ENCODE data around the gene TBC1D22A.
"Not testable (repeated sequence)": the region's sequence is repeated elsewhere in the genome, so short reads cannot be mapped to it uniquely, and the experiment has no call there.

Gene TBC1D22A

DNA sequence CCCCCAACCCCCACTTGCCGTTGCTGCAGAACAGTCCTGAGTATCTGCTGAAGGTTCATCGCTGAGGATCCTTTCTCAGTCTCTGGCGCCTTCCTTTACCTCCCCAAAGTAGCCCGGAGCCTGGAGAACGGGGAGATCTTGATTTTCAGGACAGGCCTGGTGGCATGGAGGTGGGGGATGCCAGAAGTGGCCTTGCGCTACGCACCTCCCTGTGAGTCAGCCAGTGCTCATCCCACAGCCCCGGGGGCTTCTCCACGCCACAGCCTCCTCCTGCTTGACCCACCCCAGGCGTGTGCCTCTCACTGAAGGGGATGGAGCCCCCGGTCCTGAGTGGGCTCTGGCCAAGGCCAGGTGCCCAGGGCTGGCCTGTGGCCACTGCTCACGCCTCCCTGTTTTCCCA, 339.6 kb downstream of the TBC1D22A start:
- DNase-seq (ENCODE audit: low read depth): no peak

DNA sequence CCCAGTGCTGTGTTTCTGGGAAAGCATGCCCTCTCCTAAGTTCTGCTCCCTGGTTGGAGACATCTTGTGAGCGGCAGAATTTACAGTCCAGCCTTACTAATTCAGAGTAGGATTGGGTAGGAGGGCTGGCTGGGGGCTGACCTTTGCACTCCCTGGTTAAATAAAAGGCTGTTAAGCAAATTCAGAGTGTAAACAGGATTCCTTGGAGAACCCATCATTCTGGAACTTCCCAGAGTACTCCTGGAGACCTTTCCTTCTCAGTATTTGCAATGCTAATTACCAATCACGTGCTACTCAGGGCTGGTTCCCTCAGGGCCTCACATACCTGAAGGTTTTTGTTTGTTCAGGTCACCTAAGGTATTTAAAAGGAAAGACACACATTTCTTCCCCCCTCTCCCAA, 340.2 kb downstream of the TBC1D22A start:
- DNase-seq (ENCODE audit: low read depth): no peak

DNA sequence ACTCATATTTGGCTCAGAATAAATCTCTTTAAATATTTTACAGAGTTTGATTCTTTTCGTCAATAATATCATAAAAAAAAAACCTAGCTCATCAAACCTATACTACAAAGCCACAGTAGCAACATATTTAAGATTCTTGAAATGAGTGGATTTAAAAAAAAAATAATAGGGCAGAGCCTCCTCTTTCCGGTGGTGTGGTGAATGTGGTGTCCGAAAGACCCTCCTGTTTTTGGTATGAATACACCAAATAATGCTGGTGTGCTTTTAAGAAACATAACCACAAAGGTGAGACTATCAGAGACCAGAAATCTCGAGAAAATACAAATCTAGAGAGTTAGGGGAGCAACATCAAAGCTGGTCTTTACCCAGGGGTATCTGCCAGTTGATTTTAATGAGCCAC, 342.6 kb downstream of the TBC1D22A start:
- no peak for DNase-seq (ENCODE audit: low read depth)

DNA sequence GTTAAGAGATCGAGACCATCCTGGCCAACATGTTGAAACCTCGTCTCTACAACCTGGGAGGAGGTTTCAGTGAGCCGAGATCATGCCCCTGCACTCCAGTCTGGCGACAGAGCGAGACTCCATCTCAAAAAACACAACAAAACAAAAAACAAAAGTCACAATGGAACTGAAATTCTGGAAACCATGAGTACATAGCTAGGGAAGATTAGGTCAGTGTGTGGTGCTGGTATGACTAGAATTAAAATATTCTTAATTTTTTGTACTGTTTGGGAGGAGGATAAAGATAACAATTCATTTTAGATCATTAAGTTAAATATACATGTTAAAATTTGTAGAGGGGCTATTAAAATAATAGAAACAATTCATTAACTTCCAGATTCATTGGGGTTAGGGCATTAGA, 344.4 kb downstream of the TBC1D22A start:
- DNase-seq (ENCODE audit: low read depth): no peak

DNA sequence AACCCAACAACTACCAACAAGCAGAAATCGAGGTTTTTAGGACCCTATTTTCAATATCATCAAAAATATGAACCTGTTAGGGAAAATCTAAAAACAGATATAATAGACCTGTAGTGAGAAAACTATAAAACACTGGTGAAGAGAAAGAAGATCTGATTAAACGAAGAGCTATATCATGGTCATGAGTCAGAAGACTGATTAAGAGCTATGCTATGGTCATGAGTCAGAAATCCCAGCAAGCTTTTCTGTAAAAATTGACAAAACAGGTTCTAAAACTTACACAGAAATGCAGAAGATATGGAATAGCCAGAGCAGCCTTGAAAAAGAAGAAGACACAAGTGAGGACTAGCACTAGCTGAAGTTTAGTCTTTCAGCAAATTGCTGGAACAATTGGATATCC, 345.0 kb downstream of the TBC1D22A start:
- DNase-seq (ENCODE audit: low read depth): no peak

DNA sequence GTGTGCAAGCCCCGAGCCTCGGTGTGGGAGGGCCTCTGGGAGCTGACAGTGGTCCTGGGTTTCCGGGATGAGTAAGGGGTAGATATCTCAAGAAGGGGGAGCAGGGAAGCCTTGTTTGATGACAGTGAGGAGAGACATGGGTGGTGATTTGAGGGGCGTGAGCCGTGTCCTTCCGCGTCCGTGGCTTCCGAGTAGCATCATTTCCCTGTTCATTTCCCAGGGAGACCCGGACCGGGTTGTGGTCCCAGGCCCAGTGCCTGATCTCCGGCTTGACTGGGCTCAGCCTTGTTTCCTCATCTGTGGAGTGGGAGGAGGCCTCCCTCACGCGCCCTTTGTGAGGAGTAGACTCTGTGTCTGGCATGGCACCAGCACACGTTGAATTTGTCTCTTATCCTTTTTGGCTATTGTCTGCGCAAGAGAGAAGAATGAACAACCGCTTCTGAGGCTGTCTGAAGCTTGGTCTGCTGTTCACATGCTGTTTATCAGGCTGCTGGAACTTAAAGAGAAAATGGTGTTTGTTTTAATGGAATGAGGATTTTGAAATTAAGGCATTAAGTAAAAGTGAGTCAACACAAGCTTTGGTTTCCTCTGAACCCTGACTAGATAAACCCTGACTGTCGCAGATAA, 348.5 kb downstream of the TBC1D22A start:
- no peak for DNase-seq (ENCODE audit: low read depth)

DNA sequence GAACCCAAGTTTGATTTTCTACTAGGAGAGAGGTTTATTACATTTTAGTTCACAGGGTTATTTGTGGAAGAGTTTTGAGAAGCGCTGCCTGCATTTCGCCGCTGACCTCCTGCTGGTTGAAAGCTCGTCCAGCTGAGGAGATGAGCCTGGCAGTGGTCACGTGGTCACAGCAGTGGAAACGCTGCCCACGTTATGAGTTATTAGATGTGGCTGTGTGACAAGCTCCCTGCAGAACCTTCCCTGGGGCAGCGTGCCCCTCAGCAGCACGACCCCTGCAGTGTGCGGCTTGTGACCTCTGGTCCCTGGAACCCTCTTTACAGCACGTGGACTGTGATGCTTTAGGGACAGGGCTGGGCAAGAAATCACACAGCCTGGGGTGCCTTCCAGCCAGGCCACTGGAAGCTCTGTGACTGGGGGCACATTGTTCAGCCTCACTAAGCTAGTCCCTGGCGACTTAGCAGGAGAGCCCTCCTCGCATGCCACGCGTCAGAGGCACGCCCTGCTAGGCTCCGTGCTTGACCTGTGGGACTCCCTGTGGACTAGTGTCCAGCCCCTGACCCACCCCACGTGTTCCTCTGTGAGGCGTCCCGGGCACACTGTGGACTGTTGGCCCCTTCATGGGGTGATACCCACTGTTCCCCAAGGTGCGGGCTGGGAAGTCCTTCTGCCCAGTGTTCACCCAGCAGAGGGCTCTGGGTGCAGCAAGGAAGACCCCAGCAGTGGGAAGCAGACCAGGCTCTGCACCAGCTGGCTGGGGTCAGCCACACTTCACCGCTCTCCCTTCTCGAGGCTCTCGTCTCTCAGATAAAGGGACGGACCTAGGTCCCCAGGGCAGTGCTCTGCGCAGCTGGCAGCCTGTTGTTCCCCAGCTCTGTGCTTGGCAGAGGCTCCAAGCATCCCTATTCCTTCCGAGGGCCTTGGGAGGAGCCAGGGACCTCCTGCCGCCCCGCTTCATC, 349.5 kb downstream of the TBC1D22A start:
- DNase-seq (ENCODE audit: low read depth): no peak

DNA sequence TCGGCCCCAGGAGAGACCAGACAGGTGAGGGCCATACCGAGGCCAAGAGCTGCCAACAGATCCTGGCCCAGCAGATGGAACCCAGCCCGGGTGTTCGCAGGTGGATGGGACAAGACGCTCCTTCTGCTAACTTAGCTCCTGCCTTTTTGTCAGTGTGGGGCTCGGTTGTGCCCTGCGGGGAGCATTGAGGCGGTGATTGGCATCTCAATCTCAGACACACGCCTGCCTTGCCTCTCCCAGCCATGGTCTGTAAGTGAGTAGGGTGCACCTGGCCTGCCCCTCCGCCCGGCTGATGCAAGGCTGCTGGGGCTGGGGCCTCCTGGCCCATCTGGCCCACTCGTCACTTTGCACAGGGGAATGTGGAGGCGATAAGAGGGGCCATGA, 350.1 kb downstream of the TBC1D22A start:
- DNase-seq (ENCODE audit: low read depth): no peak

DNA sequence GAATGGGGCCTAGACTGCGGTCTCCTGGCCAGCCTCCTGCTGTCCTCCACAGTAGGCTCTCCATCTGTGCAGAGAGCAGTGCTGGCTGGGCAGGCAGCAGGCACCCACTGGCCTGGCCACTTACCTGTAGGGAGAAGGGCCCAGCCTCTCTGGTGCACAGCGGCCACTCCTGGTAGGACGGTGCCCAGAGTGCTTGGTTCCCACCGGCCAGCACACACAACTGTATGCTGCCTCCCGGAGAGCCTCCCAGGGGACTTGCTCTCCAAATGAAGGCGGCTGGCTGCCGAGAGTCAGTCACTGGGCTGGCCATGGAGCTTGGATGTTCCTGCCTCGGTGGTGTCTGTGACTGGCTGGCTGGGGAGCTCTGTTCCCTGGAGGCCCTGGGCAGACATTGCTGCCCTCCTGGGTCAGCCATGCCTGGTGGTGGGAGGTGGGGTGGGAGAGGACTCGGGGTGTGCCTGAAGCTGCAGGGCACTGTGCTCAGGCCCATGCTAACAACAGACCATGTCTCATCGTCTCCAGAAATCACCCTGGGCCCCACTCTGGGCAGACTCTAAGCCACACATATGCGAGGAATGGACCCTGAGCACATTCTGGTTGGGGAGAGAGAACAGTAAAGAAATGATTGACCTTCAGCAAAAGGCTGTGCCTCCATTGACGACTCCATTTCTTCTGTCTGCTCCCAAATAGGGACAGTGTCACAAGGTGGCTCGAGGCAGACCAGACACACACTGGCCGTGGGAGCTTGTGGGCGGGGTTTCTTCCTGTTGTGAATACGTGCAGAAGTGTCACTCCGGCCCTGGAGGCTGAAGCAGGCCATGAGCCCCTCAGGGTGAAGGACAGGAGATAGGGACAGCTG, 350.8 kb downstream of the TBC1D22A start:
- DNase-seq (ENCODE audit: low read depth): no peak

DNA sequence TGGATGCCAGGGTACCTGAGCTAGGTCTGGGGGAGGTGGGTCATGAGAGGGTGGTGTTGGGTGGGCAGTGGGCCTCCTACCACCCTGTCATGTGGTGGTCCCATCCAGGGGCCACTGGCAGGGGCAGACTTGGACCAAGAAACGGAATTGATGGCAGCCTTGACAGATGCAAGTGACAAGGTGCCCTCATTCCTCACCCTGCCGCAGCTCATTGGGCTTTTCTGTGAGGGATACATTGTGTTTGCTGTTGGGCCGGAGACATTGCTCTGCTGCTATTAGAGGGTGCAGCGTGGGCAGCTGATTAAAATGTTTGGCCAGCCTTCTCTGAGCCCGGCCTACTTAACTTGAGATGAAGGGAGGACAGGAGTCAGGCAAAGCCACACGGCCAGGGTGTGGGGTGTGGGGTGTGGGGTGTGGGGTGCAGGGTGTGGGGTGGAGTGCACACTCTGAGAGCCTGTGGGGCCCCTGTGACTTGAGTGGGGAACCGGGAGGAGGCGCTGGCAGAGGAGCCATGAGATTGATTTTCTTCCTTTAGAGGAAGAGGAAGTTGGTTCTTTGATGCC, 351.5 kb downstream of the TBC1D22A start:
- no peak for DNase-seq (ENCODE audit: low read depth)

DNA sequence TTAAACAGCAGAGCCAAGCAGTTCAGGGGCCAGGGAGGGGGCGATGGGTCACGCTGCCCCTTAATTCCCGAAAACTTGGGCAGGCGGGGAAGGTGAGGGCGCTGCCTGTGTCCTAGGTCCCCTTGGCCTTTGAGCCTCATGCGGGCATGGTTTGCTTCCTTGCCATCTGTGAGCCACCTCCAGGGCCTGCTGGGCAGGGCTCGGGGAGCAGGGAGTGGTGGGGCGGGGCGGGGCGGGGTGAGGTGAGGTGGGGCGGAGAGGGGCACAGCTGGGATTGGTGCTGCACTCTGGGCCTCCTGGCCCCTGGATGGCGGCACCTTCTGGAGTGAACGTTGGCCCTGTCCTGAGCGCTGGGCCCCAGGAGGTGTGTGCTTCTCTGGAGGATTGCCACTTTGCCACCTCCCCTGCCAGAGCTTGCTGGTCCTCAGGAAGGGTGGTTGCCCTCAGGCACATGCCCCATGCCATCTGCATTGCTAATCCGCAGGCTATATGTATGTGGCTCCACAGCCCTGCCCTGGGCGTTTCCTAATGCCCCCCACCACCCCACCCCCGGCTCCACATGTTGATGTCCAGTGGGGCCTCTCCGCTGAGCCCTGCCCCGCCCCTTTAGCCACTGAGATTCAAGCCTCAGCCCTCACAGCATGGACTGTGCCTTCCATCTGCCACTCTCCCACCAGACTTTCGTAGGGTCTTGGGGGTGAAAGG, 352.5 kb downstream of the TBC1D22A start:
- no peak for DNase-seq (ENCODE audit: low read depth)

DNA sequence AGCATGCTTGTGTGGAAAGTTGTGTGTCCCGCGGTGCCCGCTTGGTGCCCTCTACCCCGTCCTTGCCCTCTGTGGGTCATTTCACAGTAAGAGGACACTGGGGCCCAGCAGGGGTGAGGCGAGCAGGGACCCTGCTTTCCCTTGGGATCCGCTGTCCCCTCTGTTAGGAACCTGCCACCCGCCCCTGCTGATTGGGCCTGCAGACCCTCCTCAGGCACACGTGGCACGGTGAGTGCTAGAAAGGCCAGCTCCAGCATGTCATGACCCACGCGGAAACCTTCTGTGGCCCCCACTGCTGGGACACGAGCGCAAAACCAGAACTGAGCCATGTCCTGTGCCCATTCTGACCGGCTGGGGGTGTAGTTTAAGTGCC, 353.1 kb downstream of the TBC1D22A start:
- no peak for DNase-seq (ENCODE audit: low read depth)

DNA sequence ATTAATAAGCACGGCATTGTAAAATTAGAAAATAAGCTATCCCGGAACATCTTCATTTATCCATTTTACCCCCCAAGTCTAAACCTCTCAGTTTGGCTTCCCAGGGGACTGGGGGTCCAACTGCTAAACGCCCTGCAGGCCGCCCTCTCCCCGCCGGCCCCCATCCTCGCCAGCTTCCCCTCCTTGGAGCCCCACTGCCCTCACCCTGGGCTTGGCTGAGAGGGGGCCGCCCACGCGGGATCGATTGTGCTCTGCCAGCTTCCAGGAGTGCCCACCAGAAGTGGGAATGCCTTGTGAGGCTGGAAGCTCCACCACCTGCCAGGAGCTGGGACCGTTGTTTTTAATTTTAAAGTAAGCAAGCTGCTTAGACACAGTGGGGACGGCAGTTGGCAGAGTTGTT, 353.5 kb downstream of the TBC1D22A start:
- no peak for DNase-seq (ENCODE audit: low read depth)

DNA sequence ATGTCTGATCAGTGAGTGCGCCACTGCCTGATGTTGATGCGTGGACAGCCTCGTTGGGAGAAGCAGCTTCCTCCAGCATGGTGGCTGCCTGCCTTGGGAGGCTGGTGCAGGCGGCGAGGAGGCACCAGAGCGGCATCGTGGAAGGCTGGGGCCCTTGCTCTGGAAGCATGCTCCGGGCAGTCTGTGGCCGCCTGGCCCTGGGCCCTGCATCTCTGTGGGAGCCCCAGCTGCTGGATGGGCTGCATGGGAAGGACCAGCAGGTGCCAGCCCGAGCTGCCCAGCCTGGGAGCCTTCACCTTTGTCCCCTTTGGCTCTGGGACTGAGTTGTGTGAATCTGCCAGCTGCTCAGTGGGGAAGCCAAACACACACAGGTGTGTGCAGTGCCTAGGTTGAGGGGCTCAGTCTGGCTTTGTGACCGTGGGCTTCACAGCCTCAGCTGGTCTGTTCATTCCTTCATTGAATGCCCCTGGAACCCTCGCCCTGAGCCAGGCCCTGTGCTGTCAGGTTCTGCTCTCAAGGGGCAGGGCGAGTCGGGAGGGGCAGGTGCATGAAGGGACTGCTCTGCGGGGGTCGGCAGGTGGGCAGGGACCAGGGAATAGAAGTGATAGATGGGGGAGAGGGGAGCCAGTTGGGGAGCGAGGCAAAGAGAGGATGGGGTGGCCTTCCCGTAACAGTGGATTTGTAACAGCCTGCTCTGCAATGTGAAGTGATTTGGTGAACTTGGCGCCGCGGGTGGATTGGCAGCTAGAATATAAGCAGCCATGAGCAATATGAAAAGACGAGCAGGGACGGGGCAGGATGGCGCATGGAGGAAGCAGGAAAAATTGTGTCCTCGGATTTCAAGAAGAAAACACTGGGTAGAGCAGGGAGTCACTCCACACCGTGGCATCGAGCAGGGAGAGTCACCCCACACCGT, 354.2 kb downstream of the TBC1D22A start:
- no peak for DNase-seq (ENCODE audit: low read depth)

DNA sequence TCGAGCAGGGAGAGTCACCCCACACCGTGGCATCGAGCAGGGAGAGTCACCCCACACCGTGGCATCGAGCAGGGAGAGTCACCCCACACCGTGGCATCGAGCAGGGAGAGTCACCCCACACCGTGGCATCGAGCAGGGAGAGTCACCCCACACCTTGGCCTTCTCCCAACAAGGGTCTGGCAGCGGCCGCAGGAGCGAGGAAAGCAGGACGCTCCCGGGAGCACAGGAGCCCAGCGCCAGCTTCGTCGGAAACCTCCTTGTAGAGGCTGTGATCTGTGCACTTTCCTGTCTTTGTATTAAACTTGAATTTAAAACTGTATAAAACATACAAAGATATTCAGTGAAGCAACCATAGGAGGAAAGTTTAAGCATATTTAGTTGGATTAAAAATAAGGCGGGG, 355.0 kb downstream of the TBC1D22A start:
- not testable (repeated sequence) for DNase-seq (ENCODE audit: low read depth)

DNA sequence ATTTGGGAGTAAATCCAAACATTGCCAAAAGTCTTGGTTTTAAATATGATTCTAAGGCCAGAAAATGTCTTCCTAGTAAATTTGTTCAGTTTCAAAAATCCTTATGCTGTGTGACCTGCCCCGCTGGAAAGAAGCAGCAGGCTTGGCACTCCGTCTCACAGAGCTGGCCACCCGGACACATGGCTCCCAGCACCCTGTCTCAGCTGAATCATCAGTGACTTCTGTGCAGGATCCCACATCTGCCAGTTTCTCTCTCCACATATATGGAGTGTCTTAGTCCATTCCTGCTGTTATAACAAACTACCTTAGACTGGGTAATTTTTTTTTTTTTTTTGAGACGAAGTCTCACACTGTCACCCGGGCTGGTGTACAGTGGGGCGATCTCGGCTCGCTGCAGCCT, 356.7 kb downstream of the TBC1D22A start:
- no peak for DNase-seq (ENCODE audit: low read depth)

DNA sequence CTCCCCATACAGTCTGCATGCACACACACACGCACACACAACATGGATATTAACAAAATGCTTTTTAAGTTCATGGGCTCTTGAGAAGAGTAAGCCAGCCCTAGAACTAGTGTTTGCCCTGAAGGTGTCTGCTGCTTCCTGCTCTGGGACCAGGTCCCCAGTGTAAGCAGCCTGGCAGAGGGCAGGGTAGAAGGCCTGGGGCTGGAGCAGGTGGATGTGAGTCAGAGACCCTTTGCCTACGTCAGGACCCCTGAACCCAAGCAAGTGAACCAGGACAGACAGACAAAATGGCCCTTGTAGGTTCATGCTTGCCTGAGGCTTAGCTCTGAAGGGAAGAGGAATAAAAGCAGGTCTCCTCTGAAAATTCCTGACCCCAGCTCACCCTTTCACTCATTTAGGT, 357.9 kb downstream of the TBC1D22A start:
- no peak for DNase-seq (ENCODE audit: low read depth)

DNA sequence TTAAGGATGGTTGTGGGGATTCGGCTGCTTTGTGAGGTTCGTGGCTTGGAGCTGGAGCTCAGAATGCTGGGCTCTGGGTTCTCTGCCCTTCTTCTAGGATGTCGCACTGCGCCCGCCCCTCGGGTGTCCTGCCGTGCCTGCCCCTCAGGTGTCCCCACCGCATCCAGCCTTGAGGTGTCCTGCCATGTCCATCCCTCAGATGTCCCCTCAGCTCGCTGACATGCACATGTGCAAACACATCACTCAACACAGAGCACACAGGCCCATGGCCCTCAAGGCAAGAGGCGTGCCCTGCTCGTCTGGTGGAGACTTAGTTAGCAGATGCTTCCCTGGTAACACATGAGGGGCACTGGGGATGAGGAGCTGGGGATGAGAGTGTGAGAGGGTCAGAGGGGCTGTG, 359.3 kb downstream of the TBC1D22A start:
- DNase-seq (ENCODE audit: low read depth): no peak

DNA sequence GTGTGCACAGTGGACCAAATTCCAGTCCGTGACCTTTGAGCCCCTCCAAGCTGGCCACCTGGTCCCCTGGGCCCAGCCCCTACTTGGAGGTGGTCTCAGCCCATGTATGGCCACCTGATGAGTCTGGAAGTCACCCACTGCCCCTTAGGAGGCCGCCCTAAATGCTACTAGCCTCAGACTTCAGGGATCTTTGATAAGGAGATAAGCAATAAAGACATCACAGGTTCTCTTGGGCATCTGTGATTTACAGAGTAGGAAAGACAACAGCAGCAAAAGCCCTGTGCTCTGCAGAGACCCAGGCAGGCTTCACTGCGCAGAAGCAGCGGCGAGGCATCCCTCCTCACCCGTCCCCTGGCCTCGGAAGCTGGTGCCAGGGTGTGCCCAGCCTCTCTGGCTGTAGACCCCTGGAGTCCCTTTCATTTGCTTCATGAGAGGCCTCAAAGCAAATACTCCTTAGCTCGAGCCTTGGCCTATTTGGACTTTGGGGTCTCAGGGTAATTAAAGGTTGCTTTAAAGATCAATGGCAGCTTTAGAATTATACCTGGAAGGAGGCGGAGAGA, 360.1 kb downstream of the TBC1D22A start:
- no peak for DNase-seq (ENCODE audit: low read depth)

All from activated T-cell treated with anti-CD3 and anti-CD28 coated beads for 1 hour (primary cell).